Subcutaneous abdominal adipose tissue (tissue), 5 donors: ENCODE data around the gene NAV1.
"Not testable (repeated sequence)": the region's sequence is repeated elsewhere in the genome, so short reads cannot be mapped to it uniquely, and the experiment has no call there.

Experiments used
- H3K27ac ChIP-seq: one replicate; pipeline ENCODE4 v1.7.0; 2013; ENCODE audit warnings: low read depth, mild to moderate bottlenecking, inconsistent platforms, low read length, moderate library complexity
- H3K27me3 ChIP-seq, 5 donors: one replicate each; pipeline ENCODE4 v1.7.0; 2013; ENCODE audit warnings: low read length in 5 of 5, inconsistent platforms in 1 of 5; ENCODE audit not compliant: control insufficient read depth in 5 of 5, insufficient read depth in 4 of 5
- H3K36me3 ChIP-seq, 5 donors: one replicate each; pipeline ENCODE4 v1.7.0; 2013; ENCODE audit warnings: low read length in 5 of 5; ENCODE audit not compliant: control insufficient read depth in 5 of 5, insufficient read depth in 5 of 5
- H3K4me1 ChIP-seq, 5 donors: one replicate each; pipeline ENCODE4 v1.7.0; 2013; ENCODE audit warnings: low read length in 5 of 5, mild to moderate bottlenecking in 3 of 5, moderate library complexity in 1 of 5; ENCODE audit not compliant: control insufficient read depth in 5 of 5, insufficient read depth in 5 of 5
- H3K4me3 ChIP-seq, 5 donors: one replicate each; pipeline ENCODE4 v1.7.0; 2013; ENCODE audit warnings: low read length in 5 of 5, low read depth in 1 of 5
- H3K9ac ChIP-seq, 5 donors: one replicate each; pipeline ENCODE4 v1.7.0; 2013; ENCODE audit warnings: low read length in 5 of 5, mild to moderate bottlenecking in 4 of 5, moderate library complexity in 3 of 5
- H3K9me3 ChIP-seq, 5 donors: one replicate each; pipeline ENCODE4 v1.7.0; 2013; ENCODE audit warnings: low read length in 5 of 5; ENCODE audit not compliant: control insufficient read depth in 5 of 5
- donor health status: healthy.
- donor health status: healthy.
- donor health status: healthy.
- donor health status: healthy.
- donor health status: healthy.

The NAV1 gene

DNA sequence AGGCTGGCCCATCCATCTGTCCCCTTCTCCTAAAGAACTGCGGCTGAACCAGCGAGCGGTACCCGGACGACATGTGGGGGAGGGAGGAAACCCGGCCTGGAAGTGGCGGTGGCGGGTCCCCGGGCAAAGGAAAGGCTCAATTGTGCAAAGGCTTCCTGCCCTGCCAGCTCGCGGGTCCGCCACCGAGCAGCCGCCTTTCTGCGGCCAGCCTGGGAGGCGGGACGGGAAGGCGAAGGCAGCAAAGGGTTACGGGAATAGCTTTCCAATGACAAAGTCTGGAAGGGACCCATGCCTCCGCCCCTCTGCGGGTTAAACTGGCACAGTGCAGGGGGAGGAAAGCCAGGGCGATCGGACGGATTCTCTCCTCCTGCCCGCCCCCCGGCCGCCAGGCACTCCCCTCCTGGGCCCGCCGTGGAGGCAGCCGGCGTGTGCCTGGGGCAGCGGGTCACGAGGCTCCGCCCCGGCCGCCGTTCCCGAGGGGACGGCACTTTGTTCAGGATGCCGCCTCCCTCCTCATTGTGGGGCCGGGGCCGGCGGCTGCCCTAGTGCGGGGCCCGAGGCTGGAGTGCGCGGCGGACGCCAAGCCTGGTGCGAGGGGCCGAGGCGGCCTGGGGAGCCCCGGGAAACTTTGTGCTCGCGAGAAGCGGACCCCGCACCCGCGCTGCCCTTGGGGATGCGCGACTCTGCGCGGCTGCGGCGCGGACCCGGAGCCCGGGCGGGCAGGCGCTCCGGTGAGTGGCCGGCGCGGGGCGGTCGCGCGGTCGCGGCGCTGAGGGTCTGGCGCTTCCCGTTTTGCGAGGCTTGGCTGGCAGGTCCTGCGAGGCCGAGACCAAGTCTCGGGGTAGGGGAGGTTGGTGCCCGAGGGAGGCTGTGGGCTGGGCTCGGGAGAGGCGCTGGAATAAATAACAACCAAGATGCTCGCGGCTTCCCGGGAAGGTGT lies at the start of gene NAV1:
Gene NAV1 (plus strand): TSS at position 516 of the 940 bp plus-strand sequence. CDS start 83,758 bp downstream, outside the sequence.
- H3K4me3 ChIP-seq, result peak within 1 kb of the TSS; percentile 63 to 86 (median 77)
- peaks cover 0 to 23% (median 12%) of the 10 kb centered on the region in 5 donors for H3K27me3 ChIP-seq
- H3K36me3 ChIP-seq, result no peaks in the 10 kb centered on the region
- no peaks in the 10 kb centered on the region for H3K9me3 ChIP-seq
- H3K27ac ChIP-seq, result peak within 1 kb of the TSS; percentile 84
- H3K9ac ChIP-seq, result peak within 1 kb of the TSS; percentile 19 to 87 (median 77)
- H3K4me1 ChIP-seq, result peaks cover 6 to 79% (median 37%) of the 10 kb centered on the region in 5 donors

DNA sequence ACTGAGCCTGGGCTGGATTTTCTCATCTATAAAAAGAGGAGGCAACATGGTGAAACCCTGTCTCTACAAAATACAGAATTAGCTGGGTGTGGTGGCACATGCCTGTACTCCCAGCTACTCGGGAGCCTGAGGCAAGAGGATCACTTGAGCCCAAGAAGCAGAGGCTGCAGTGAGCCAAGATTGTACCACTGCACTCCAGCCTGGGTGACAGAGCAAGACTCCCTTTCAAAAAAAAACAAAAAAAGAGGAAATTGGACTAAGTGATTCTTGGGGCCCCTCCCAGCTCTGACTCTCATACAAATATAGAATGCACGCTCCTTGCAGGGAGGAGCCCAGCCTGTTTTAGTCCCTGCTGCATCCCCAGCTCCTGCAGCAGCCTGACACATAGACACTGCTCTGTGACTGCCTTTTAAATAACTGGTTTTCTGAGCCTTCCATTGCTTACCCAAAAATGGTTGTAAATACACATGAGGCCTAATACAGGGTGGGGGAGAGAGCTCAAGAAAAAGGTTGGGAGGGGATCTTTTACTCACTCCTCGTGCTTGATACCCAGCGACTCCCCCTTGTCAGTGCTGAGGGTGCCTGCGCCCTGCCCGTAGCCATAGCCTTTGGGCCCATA lies 49.2 kb upstream of the NAV1 start:
- Histone ChIP-seq H3K4me1 (peaks cover 11 to 76% (median 57%) of the 10 kb centered on the region in 5 donors), H3K27me3 (no peaks in the 10 kb centered on the region), H3K9me3 (no peaks in the 10 kb centered on the region), H3K4me3 (no peak overlapping the region), H3K9ac (peak overlapping the region in 1 of 5 donors; percentile 26), H3K27ac (no peak overlapping the region), H3K36me3 (peaks cover 0 to 68% (median 43%) of the 10 kb centered on the region in 5 donors)

DNA sequence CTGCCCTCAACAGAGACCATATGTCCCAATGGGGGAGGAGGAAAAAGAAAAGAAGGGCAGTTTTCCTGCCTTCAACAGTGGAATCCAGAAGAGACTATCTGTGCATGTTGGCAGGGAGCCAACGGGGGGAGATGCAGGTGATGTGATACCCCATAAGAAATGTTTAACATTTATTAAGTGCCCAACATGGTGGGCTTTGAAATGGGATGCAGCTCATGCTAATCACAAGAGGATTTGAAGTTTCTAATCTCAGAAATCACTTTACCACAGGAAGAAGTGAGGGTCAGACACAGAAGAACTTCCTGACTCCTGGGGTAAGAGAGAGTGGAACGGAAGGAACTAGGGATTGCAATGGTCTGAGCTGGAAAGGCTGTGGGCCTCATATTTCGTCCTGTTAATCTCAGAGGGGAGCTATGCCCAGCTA lies 48.2 kb upstream of the NAV1 start:
- Histone ChIP-seq H3K4me3 (no peak overlapping the region), H3K27ac (no peak overlapping the region), H3K9me3 (no peaks in the 10 kb centered on the region), H3K4me1 (peaks cover 14 to 81% (median 67%) of the 10 kb centered on the region in 5 donors), H3K27me3 (no peaks in the 10 kb centered on the region), H3K9ac (no peak overlapping the region), H3K36me3 (peaks cover 0 to 68% (median 42%) of the 10 kb centered on the region in 5 donors)

DNA sequence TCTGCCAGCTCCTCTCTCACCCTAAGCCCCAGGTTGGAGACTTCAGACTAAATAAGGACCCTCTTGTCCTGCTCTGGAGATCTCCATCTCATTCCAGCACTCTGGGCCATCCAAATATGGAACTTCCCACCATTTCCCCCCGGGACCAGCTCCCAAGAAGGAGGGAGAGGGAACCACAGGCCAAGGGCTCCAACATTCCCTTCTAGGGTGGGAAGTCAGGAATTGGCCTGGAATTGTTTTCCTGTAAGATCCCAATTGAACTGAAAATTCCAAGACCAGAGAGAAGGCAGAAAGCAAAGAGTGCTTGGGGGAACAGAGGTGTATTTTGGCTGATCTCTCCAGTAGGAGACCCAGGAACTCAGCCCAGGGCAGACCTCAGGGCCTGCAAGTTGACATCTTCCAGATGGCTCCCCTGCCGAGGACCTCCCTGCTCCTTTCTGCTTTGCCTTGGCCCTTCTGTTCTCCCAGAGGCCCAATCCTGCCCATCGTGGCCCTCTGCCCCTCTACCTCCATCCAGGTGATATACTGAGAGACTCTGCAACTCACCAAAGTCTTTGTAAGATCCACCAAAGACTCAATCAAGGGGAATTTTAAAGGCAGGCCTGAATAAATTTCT lies 46.9 kb upstream of the NAV1 start:
- H3K36me3 ChIP-seq, result peaks cover 0 to 59% (median 31%) of the 10 kb centered on the region in 5 donors
- H3K9me3 ChIP-seq, result no peaks in the 10 kb centered on the region
- H3K4me1 ChIP-seq, result peaks cover 17 to 85% (median 74%) of the 10 kb centered on the region in 5 donors
- no peaks in the 10 kb centered on the region for H3K27me3 ChIP-seq
- peak overlapping the region; percentile 10 for H3K27ac ChIP-seq
- H3K4me3 ChIP-seq, result no peak overlapping the region
- peak overlapping the region in 1 of 5 donors; percentile 33 for H3K9ac ChIP-seq

DNA sequence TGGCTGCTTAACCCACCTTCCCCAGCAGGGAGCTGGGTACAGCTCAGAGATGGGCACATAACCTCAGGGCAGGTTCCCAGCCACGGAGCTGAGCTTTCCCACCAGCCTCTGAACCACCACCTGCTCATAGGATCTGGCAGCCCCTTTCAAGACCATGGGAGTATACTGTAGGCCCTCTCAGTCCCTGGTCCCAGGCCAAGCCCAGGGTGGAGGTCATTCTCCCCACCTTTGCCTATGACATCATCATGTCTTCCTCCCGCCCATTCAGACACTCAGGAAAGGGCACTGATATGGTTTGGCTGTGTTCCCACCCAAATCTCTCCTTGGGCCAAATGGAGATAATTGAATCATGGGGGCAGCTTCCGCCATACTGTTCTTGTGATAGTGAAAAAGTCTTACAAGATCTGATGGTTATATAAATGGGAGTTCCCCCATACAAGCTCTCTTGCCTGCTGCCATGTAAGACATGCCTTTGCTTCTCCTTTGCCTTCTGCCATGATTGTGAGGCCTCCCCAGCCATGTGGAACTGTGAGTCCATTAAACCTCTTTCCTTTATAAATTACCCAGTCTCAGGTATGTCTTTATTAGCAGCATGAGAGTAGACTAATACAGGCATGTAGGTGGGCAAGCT lies 45.8 kb upstream of the NAV1 start:
- H3K9me3 ChIP-seq, H3K9ac ChIP-seq, H3K27me3 ChIP-seq, H3K4me3 ChIP-seq: not testable (repeated sequence)
- H3K4me1 ChIP-seq, result peaks cover 17 to 83% (median 74%) of the 10 kb centered on the region in 5 donors
- H3K27ac ChIP-seq, result peak overlapping the region; percentile 6
- peaks cover 0 to 51% (median 22%) of the 10 kb centered on the region in 5 donors for H3K36me3 ChIP-seq

DNA sequence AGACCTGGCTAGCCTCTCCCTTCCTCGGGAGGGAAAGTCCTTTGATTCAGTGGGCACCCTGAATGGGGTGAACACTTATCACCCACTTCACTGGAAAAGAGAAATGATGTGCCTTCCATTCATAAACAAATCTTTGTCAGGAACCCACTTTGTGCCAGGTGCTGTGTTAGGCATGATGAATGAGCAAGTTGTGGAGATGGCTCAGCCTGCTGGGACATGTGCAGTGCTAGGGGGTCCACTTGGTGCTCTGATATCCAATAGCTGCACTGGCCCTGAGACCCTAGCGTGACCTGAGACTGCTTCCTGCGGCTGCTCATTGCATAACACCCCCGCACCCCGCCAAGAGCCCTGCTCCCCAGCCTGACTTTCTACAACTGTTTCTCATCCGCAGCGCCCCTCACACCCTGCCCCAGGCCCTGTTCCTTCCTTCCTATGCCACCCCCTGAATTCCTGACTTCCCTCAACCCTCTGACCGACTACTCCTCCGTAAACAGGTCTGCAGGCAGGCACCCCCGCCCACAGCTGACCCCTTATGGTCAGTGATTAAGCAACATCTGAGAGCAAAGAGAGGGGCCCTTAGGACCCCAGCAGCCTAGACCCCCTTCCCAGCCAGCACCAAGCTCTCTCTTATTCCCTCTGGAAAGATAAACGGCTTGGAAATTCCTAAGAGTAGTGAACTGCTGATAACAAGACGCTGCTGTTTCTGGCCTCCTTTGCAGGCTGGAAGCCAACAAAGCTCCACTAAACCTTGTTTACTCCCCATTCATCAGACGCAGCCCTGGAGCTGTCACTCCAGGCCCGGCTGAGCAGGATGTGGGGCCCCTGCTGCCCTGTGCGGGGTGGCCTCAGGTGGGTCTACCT lies 44.9 kb upstream of the NAV1 start:
- H3K36me3 ChIP-seq, result peaks cover 0 to 51% (median 25%) of the 10 kb centered on the region in 5 donors
- H3K4me3 ChIP-seq, result no peak overlapping the region
- H3K4me1 ChIP-seq, result peaks cover 13 to 76% (median 71%) of the 10 kb centered on the region in 5 donors
- H3K9ac ChIP-seq, result no peak overlapping the region
- H3K27me3 ChIP-seq, result no peaks in the 10 kb centered on the region
- H3K27ac ChIP-seq, result no peak overlapping the region
- H3K9me3 ChIP-seq, result no peaks in the 10 kb centered on the region

DNA sequence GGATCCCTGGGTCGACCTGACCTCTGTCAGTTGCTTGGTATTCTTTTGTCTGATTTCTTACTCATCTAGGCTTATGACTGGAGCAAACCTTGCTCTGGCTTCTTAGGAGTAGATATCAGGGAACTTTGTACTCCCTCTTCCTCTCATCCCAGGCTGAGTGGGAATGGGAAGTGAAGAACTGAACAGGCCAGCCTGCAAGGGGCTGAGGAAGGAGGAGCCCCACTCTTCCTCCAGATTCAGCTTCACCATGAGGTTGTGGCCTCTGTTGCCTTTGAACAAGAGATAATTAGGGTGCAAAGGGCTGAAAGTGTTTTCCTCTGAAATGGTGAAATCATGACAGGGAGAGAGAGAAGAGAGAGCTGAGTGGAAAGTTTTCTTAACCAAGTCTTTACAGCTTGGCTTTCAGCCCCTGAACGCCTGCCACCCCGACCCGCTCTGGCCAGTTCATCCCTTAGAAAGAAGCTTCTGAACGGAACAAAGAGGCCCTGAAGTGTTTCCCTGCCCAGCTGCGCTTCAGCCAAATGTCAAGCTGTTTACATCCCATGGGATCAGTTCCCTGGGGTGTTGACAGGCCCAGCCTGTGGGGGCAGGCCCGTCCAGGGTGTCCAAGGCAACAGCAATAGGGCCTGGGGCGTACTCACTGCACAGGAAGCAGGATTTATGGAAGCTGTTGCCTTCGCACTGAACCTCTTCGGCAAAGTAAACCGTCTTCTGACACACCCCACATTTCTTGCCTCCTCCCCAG lies 43.2 kb upstream of the NAV1 start:
- H3K27me3 ChIP-seq, result no peaks in the 10 kb centered on the region
- no peak overlapping the region for H3K4me3 ChIP-seq
- H3K36me3 ChIP-seq, result peaks cover 0 to 45% (median 25%) of the 10 kb centered on the region in 5 donors
- H3K9me3 ChIP-seq, result no peaks in the 10 kb centered on the region
- H3K27ac ChIP-seq, result peak overlapping the region; percentile 37
- peak overlapping the region in 1 of 5 donors; percentile 49 for H3K9ac ChIP-seq
- H3K4me1 ChIP-seq, result peaks cover 11 to 73% (median 66%) of the 10 kb centered on the region in 5 donors

DNA sequence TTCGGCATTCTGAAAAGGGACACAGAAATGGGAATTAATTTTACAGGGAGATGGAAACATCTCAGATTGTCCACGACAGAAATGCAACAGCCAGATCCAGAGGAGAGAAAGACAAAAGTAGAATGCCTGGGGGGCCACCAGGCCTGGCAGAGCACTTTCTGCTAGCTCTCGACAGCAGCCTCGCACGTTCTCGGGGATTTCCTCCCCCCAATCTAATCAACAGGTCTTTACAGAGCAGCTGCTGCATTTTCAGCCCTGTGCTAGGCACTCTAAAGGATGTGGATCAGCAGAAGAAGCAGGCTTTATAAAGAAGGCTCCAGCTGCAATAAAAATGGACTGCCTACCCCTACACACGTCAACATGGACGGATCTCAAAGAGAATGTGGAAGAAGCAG lies 42.6 kb upstream of the NAV1 start:
- Histone ChIP-seq H3K9me3 (no peaks in the 10 kb centered on the region), H3K4me1 (peaks cover 16 to 74% (median 67%) of the 10 kb centered on the region in 5 donors), H3K27ac (peak overlapping the region; percentile 37), H3K36me3 (peaks cover 0 to 45% (median 25%) of the 10 kb centered on the region in 5 donors), H3K9ac (peak overlapping the region in 2 of 5 donors; percentile 31 to 49), H3K4me3 (no peak overlapping the region), H3K27me3 (no peaks in the 10 kb centered on the region)
